ENCODE results near the gene CALR3. TPM values are rescaled to one million over a fixed set of nuclear protein-coding genes. Genes with fewer than 3 reads are reported as not detected.
A peak's percentile ranks its signal among the peaks of the same experiment; 100 is the strongest.

Gene CALR3
- total and polyA plus RNA-seq, 10 of the 15 experiments (the other 5 are each of a cell fraction or from before 2014, with no cell fraction given) = 0.05 to 0.45 (median 0.12) TPM; not detected in 2

GRCh38 chr19:16455489-16455888 lies 40.5 kb downstream of the CALR3 start:
- Histone ChIP-seq H3K4me2 (ENCODE audit: control insufficient read depth, insufficient read depth) (no peak overlapping the region), H3K79me2 (ENCODE audit: control insufficient read depth, insufficient read depth, low read length) (peaks cover 79% of the 10 kb centered on the region), H3K4me1 (ENCODE audit: control insufficient read depth, insufficient read depth, low read length) (peaks cover 33% of the 10 kb centered on the region), H4K20me1 (ENCODE audit: control insufficient read depth, insufficient read depth) (no peaks in the 10 kb centered on the region), H3K27ac (ENCODE audit: control insufficient read depth, insufficient read depth) (no peak overlapping the region), H3K4me3 (no peak overlapping the region), H3K9me3 (replicated peaks; ENCODE audit: control insufficient read depth, insufficient read depth, low read length) (no peaks in the 10 kb centered on the region), H3K36me3 (ENCODE audit: control insufficient read depth in 2 of 2, insufficient read depth in 2 of 2, low read length in 1 of 2) (no peaks in the 10 kb centered on the region; a peak in 2 of 4 replicates), H3K9ac (ENCODE audit: control insufficient read depth, insufficient read depth, low read length) (no peak overlapping the region), H3K27me3 (replicated peaks in 1 of 2; ENCODE audit: control insufficient read depth in 2 of 2, insufficient read depth in 2 of 2, low read length in 1 of 2) (no peaks in the 10 kb centered on the region; a peak in 1 of 4 replicates), H2AFZ (ENCODE audit: control insufficient read depth, low read depth, low read length) (no peak overlapping the region)
- in situ Hi-C loops (cut with MboI) (no loop called here), intact Hi-C loops (cut with micrococcal nuclease; ENCODE audit: unreplicated experiment) (no loop called here)
- no peak for DNase-seq (ENCODE audit: low read depth, low spot score)
- CTCF ChIA-PET = interaction anchor here (1.3 kb wide), 1 partner anchor 8 kb away, joined by 3 read pairs; no protein-coding TSS in a partner anchor
- SMC1A ChIA-PET (ENCODE audit: uncharacterized antibody, unreplicated experiment) = interaction anchor here (0.7 to 3.1 kb wide), 3 partner anchors 8 to 93 kb away, joined by 3 to 9 read pairs (median 8); partner anchors contain the start of gene EPS15L1
- POLR2A ChIA-PET = interaction anchor here (1.1 kb wide), 2 partner anchors 10 to 88 kb away, joined by 5 read pairs; no protein-coding TSS in a partner anchor
- no peak for FAIRE-seq
- RAD21 ChIA-PET (ENCODE audit: unreplicated experiment) = interaction anchor here (1.6 to 2.2 kb wide), 2 partner anchors 8 to 41 kb away, joined by 4 to 7 read pairs; partner anchors contain the start of genes C19orf44 and CALR3
- ATAC-seq = no peak
- TF ChIP-seq TAF1 (IDR thresholded peaks at IDR 0.05; ENCODE audit: borderline replicate concordance, low read depth, low read length) (no peak), RFX5 (IDR thresholded peaks at IDR 0.05; ENCODE audit: low read depth, low read length) (no peak)
- WGBS (ENCODE audit: insufficient coverage, insufficient replicate concordance, low lambda C conversion rate, missing lambda C conversion rate) = 95% methylated on average over 5 of the region's 5 CpGs
- TSS peak; percentile 45 for BruUV-seq (replicated peaks)

GRCh38 chr19:16454351-16454918 lies 41.5 kb downstream of the CALR3 start:
- H3K9ac ChIP-seq (ENCODE audit: control insufficient read depth, insufficient read depth, low read length) = no peak overlapping the region
- H3K4me1 ChIP-seq (ENCODE audit: control insufficient read depth, insufficient read depth, low read length) = peaks cover 43% of the 10 kb centered on the region
- RAD21 ChIA-PET (ENCODE audit: unreplicated experiment) = interaction anchor here (1.0 kb wide), 1 partner anchor 16 kb away, joined by 3 read pairs; no protein-coding TSS in a partner anchor
- WGBS (ENCODE audit: insufficient coverage, insufficient replicate concordance, low lambda C conversion rate, missing lambda C conversion rate) = 97% methylated on average over 10 of the region's 10 CpGs
- no peaks in the 10 kb centered on the region; a peak in 1 of 4 replicates for H3K27me3 ChIP-seq (replicated peaks in 1 of 2; ENCODE audit: control insufficient read depth in 2 of 2, insufficient read depth in 2 of 2, low read length in 1 of 2)
- ATAC-seq = no peak
- intact Hi-C loops (cut with micrococcal nuclease; ENCODE audit: unreplicated experiment) = no loop called here
- SMC1A ChIA-PET (ENCODE audit: uncharacterized antibody, unreplicated experiment) = interaction anchor here (2.2 to 3.1 kb wide), 2 partner anchors 9 to 17 kb away, joined by 8 to 9 read pairs; partner anchors contain the start of gene EPS15L1
- in situ Hi-C loops (cut with MboI) = no loop called here
- no peak overlapping the region for H2AFZ ChIP-seq (ENCODE audit: control insufficient read depth, low read depth, low read length)
- H4K20me1 ChIP-seq (ENCODE audit: control insufficient read depth, insufficient read depth) = no peaks in the 10 kb centered on the region
- BruUV-seq (replicated peaks) = no TSS peak
- POLR2A ChIA-PET = interaction anchor here (1.1 kb wide), 1 partner anchor 11 kb away, joined by 5 read pairs; no protein-coding TSS in a partner anchor
- H3K4me3 ChIP-seq = no peak overlapping the region
- H3K9me3 ChIP-seq (replicated peaks; ENCODE audit: control insufficient read depth, insufficient read depth, low read length) = no peaks in the 10 kb centered on the region
- no peak overlapping the region for H3K27ac ChIP-seq (ENCODE audit: control insufficient read depth, insufficient read depth)
- CTCF ChIA-PET = interaction anchor here (0.6 to 1.2 kb wide), 3 partner anchors 10 to 39 kb away, joined by 3 to 4 read pairs (median 3); no protein-coding TSS in a partner anchor
- no peak for TF ChIP-seq IRF4 (IDR thresholded peaks at IDR 0.05; ENCODE audit: low read depth, low read length)
- no peak for TF ChIP-seq SREBF1 (IDR thresholded peaks at IDR 0.05; ENCODE audit: low read length)
- TF ChIP-seq E4F1 (IDR thresholded peaks at IDR 0.05; ENCODE audit: borderline replicate concordance, partially characterized antibody) = no peak
- no peak for TF ChIP-seq KDM1A (IDR thresholded peaks at IDR 0.05; ENCODE audit: borderline replicate concordance)
- TF ChIP-seq SUZ12 (IDR thresholded peaks at IDR 0.05; ENCODE audit: unreplicated experiment) = no peak
- no peak for TF ChIP-seq RB1 (IDR thresholded peaks at IDR 0.05; ENCODE audit: borderline replicate concordance)
- TF ChIP-seq BACH1 (IDR thresholded peaks at IDR 0.05; ENCODE audit: borderline replicate concordance) = no peak
- TF ChIP-seq POU2F2 (IDR thresholded peaks at IDR 0.05; ENCODE audit: borderline replicate concordance, low read depth, low read length) = no peak
- no peak for TF ChIP-seq PAX8 (IDR thresholded peaks at IDR 0.05)
- peaks cover 79% of the 10 kb centered on the region for H3K79me2 ChIP-seq (ENCODE audit: control insufficient read depth, insufficient read depth, low read length)
- H3K4me2 ChIP-seq (ENCODE audit: control insufficient read depth, insufficient read depth) = no peak overlapping the region
- no peak for DNase-seq (ENCODE audit: low read depth, low spot score)
- no peak for FAIRE-seq
- H3K36me3 ChIP-seq (ENCODE audit: control insufficient read depth in 2 of 2, insufficient read depth in 2 of 2, low read length in 1 of 2) = no peaks in the 10 kb centered on the region; a peak in 1 of 4 replicates

Data from GM12878 (cell line).